Epithelial cell of proximal tubule (primary cell): ENCODE measurements around the gene EVI5L. TPM values are rescaled to one million over a fixed set of nuclear protein-coding genes. Genes with fewer than 3 reads are reported as not detected.
A peak's percentile ranks its signal among the peaks of the same experiment; 100 is the strongest.

Experiments used
- DNase-seq: peaks from one replicate; pipeline ENCODE4 v3.0.0-alpha.2; 2011; ENCODE audit warnings: low read depth
- H3K4me3 ChIP-seq: 2 replicates; pipeline ENCODE4 v1.5.1; 2011; ENCODE audit warnings: low read depth, mild to moderate bottlenecking, low read length
- total RNA-seq: library from RNA; depleted of rRNA; stranded (reverse); fragments of >200 nt; gene quantifications from 2 replicates; pipeline ENCODE4 v1.2.3, GENCODE V29; 2015
- TF ChIP-seq, protein P1 (sequence below): conservative IDR thresholded peaks from 2 replicates; pipeline ENCODE4 v1.5.1; 2012; ENCODE audit warnings: low read depth, mild to moderate bottlenecking, low read length

EVI5L gene
- total RNA-seq, 1 donor from 2014 or later = 9.3 TPM

DNA sequence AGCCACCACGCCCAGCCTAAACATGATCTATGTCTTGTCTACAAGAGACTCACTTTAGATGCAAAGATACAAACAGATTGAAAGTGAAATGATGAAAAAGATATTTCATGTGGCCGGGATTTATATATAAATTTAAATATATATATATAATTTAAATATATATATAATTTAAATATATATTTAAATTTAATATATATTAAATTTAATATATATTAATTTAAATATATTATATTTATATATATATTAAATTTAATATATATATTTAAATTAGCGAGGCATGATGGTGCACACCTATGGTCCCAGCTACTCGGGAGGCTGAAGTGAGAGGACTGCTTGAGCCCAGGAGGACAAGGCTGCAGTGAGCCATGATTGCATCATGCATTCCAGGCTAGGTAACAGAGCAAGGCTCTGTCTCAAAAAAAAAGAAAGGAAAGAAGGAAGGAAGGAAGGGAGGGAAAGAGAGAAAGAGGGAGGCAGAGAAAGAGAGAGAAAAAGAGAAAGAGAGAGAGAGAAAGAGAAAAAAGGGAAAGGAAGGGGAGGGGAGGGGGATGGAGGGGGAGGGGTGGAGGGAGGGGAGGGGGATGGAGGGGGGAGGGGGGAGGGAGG, 7.0 kb upstream of the EVI5L start:
- DNase-seq = no peak
- TF ChIP-seq, protein P1, sequence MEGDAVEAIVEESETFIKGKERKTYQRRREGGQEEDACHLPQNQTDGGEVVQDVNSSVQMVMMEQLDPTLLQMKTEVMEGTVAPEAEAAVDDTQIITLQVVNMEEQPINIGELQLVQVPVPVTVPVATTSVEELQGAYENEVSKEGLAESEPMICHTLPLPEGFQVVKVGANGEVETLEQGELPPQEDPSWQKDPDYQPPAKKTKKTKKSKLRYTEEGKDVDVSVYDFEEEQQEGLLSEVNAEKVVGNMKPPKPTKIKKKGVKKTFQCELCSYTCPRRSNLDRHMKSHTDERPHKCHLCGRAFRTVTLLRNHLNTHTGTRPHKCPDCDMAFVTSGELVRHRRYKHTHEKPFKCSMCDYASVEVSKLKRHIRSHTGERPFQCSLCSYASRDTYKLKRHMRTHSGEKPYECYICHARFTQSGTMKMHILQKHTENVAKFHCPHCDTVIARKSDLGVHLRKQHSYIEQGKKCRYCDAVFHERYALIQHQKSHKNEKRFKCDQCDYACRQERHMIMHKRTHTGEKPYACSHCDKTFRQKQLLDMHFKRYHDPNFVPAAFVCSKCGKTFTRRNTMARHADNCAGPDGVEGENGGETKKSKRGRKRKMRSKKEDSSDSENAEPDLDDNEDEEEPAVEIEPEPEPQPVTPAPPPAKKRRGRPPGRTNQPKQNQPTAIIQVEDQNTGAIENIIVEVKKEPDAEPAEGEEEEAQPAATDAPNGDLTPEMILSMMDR = no peak
- no peak overlapping the region for H3K4me3 ChIP-seq

DNA sequence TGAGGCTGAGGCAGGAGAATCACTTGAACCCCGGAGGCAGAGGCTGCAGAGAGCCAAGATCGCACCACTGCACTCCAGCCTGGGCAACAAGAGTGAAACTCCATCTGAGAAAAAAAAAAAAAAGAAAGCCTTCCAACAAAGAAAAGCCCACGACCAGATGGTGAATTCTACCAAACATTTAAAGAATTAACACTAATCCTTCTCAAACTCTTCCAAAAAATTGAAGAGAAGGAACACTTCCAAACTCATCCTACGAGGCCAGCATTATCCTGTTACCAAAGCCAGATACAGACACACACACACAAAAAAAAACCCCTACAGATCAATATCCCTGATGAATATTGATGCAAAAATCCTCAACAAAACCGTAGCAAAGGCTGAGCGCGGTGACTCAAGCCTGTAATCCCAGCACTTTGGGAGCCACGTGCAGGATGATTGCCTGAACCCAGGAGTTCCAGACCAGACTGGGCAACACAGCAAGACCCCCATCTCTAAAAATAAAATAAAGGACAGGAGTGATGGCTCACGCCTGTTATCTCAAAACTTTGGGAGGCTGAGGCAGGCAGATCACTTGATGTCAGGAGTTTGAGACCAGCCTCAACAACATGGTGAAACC, 6.2 kb upstream of the EVI5L start:
- no peak overlapping the region for H3K4me3 ChIP-seq
- DNase-seq = no peak
- TF ChIP-seq, protein P1 = no peak

DNA sequence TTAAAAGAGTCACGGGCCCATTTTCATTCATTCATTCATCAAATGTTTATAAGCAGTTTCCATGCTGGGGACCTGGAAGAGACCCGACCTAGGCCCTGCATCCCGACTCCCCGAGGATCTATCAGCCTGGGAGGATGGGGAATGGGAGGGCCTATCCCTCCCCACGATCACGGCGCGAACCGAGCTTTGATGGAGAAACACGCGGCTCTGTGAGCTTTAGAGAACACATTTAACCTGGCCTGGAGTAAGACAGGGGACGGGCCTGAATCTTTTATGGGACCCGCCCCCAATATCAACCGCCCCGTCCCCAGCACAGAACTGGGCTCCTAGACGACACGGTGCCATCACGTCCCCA, 875 bp upstream of the EVI5L start:
- H3K4me3 ChIP-seq = peak overlapping the region; percentile 34

DNA sequence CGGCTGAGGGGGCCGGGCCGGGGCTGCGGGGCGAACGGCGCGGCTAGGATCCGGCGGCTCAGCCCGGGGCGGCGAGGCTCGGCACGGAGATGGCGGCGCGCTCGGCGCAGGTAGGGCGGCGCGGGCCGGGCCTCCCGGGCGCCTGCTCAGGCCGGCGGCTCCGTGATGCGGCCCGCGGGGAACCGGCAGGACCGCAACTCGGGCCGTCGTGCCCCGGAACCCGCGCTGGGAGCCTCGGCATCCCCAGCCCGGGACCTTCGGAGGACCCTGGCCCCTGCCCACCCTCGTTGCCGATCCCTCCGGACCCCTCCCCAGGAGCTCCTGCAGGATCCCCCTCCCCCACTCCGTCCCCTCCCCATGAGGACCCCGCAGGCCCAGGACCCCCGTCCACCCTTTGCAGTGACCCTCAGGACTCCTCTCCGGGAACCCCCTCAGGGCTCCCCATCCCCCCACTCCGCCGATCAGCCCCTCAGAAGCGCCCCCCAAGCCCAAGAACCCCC, 304 bp downstream of the EVI5L start:
- no peak for DNase-seq
- peak overlapping the region; percentile 63 for H3K4me3 ChIP-seq
- TF ChIP-seq, protein P1 = no peak

More for the DNA sequence above, 875 bp upstream of the EVI5L start:
- TF ChIP-seq, protein P1 = no peak
- no peak for DNase-seq

DNA sequence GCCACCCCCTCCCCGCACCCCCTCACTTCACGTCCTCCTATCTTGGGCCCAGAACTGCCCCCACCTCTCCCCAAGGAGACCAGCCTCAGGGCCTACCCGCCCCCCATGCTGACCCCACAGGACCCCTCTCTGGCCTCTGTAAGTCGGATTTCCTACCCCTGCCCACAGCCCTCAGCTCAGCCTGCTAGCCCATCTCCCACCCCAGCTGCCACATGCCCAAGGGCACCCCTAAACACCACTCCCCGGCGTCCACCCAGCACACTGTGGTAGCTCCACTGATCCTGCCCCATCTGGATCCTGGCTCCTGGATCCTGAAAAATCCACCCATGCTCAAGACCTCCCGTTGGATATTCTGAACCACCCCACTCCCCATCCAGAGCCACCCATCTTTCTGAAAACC, 805 bp downstream of the EVI5L start:
- no peak for DNase-seq
- peak overlapping the region; percentile 63 for H3K4me3 ChIP-seq
- TF ChIP-seq, protein P1 = no peak

DNA sequence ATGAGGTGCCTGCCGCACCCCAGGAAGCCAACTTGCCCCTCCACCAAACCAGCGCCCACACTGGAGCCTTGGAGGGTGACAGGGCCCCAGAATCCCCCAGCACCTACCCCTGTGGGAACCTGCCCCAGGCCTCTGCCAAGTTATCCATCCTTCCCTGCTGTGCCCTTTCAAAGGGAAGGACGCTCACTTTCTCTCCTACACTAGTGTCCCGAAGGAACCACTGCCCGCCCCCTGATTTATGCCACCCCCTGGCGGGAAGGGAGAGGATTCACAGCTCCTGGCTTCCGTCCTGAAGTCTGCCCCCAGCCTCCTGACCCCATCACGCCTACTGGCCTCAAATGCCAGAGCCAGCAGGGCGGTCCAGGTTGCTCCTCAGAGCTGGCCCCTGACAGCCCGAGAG, 1.4 kb downstream of the EVI5L start:
- peak overlapping the region; percentile 63 for H3K4me3 ChIP-seq
- no peak for DNase-seq
- TF ChIP-seq, protein P1 = peak; percentile 66

DNA sequence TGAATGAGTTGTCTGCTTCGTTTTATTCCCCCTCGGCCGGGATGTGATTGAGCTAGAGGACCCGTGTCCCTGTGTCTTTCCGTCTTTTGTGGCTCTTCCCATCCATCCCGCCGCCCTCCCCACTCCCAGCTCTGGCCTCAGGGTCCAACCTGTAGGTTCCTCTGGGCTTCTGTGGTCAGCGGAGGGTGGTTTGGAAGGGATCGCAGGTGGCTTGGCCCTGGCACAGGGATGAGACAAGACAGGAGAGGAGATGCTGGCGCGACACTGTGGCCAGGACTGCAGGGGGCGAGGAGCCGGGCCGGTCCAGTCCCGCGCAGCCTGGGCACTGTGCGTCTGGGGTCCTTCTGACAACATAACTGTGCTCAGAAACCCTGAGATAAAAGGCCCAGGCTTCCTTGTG, 2.0 kb downstream of the EVI5L start:
- TF ChIP-seq, protein P1 = no peak
- no peak for DNase-seq
- H3K4me3 ChIP-seq = no peak overlapping the region
